ENCODE data around the gene MRFAP1L1. TPM values are rescaled to one million over a fixed set of nuclear protein-coding genes. Genes with fewer than 3 reads are reported as not detected.

The MRFAP1L1 gene
- polyA plus RNA-seq, 3 donors = 7.6 to 19.1 (median 13.8) TPM

DNA sequence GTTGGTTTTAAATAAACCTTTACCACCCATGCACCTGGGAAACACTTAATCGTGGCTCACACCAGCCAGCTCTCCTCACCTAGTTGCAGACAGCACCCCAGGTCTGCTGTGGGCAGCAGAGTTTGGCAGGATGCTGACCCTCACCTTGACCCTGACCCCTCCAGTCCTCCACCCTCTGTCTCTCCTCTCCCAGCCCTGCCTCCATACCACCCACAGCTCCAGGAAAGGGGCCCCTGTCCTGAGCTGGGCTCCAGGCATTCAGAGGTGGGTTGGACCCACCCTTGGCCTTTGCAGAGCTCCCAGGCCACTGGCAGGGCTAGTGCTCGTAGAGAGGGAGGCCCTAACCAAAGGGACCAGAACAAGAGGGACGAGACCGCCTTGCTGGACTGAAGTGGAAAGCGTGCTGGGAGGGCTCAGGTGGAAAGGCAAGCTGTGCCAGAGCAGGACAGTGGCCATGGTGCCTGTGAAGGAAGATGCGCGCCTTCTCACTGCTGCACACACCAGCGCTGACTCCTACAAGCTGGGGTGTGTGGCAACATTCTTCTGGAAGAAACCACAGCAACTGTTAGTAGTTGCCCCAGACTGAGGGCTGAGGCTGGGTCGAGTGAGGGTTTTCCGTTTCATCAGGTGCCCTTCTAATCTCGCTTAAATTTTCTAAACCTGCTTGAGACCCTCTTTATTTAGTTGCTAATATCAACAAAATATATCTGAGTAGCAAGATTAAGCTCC is 26.6 kb downstream of the MRFAP1L1 start:
- H3K4me2 ChIP-seq (replicated peaks; ENCODE audit: extremely low read depth, low read length, poor library complexity, severe bottlenecking) = no peak overlapping the region
- Mint-ChIP-seq H3K27ac (peak overlapping the region in 1 of 7 donors; percentile 23), H3K9me3 (peaks cover 7 to 25% (median 13%) of the 10 kb centered on the region in 7 donors), H3K4me1 (peaks cover 6% of the 10 kb centered on the region), H3K36me3 (peaks cover 5 to 9% of the 10 kb centered on the region in 2 donors), H3K4me3 (no peak overlapping the region), H3K27me3 (ENCODE audit: low read depth in 3 of 3) (peaks cover 0 to 5% (median 2%) of the 10 kb centered on the region in 3 donors)
- no peak overlapping the region for H2AFZ ChIP-seq (ENCODE audit: insufficient read depth, low read depth, low read length, poor library complexity, severe bottlenecking)
- TF ChIP-seq, protein P1, sequence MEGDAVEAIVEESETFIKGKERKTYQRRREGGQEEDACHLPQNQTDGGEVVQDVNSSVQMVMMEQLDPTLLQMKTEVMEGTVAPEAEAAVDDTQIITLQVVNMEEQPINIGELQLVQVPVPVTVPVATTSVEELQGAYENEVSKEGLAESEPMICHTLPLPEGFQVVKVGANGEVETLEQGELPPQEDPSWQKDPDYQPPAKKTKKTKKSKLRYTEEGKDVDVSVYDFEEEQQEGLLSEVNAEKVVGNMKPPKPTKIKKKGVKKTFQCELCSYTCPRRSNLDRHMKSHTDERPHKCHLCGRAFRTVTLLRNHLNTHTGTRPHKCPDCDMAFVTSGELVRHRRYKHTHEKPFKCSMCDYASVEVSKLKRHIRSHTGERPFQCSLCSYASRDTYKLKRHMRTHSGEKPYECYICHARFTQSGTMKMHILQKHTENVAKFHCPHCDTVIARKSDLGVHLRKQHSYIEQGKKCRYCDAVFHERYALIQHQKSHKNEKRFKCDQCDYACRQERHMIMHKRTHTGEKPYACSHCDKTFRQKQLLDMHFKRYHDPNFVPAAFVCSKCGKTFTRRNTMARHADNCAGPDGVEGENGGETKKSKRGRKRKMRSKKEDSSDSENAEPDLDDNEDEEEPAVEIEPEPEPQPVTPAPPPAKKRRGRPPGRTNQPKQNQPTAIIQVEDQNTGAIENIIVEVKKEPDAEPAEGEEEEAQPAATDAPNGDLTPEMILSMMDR (IDR thresholded peaks at IDR 0.05) = no peak
- H4K20me1 ChIP-seq (ENCODE audit: insufficient read depth, low read length) = no peaks in the 10 kb centered on the region
- no peaks in the 10 kb centered on the region for H3K27me3 ChIP-seq (ENCODE audit: control insufficient read depth in 2 of 2, insufficient read depth in 2 of 2, low read length in 2 of 2)
- H3K4me3 ChIP-seq (replicated peaks in 1 of 3; ENCODE audit: low read depth in 2 of 3, low read length in 3 of 3) = no peak overlapping the region
- H3K9ac ChIP-seq (ENCODE audit: insufficient read depth, low read length, poor library complexity, severe bottlenecking) = peak overlapping the region; percentile 34
- intact Hi-C loops (cut with micrococcal nuclease) = no loop called here
- no peaks in the 10 kb centered on the region for H3K36me3 ChIP-seq (replicated peaks in 1 of 2; ENCODE audit: control insufficient read depth in 1 of 2, insufficient read depth in 2 of 2, low read length in 2 of 2)
- H3K27ac ChIP-seq (ENCODE audit: low read depth in 1 of 2, low read length in 2 of 2) = no peak overlapping the region
- no peaks in the 10 kb centered on the region for H3K79me2 ChIP-seq (ENCODE audit: insufficient read depth, low read length)
- DNase-seq = no peak
- peaks cover 0 to 5% of the 10 kb centered on the region in 2 donors for H3K4me1 ChIP-seq (ENCODE audit: control insufficient read depth in 1 of 2, insufficient read depth in 2 of 2, low read length in 2 of 2)
- WGBS (ENCODE audit: insufficient coverage) = 50% methylated on average over 6 of the region's 11 CpGs
- H3K9me3 ChIP-seq (replicated peaks in 1 of 2; ENCODE audit: control insufficient read depth in 1 of 2, insufficient read depth in 1 of 2, low read length in 2 of 2) = peaks cover 0 to 5% of the 10 kb centered on the region in 2 donors

DNA sequence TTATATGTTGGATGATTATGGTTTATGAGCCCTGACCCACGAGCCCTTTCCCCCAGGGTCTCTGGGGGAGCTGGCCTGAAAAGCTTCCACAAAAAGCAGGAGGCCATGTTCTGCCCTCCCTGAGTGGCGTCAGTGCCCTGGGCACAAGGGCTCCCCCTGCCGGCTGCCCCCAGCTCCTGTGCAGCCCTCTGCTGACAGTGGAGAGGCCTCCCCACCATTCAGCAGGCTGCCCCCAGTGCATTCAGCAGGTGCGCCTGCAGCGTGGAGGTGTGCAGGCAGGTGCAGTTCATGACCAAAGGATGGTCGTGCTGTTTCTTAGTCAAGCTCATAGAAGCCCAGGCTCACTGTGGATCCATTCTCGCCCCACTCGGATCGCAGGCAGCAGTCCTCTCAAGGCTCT is 28.5 kb downstream of the MRFAP1L1 start:
- peaks cover 23% of the 10 kb centered on the region for H3K4me1 Mint-ChIP-seq
- DNase-seq = no peak

More for the DNA sequence above, 28.5 kb downstream of the MRFAP1L1 start:
- Mint-ChIP-seq H3K4me3 (no peak overlapping the region), H3K9me3 (peaks cover 5 to 19% (median 9%) of the 10 kb centered on the region in 7 donors), H3K36me3 (peaks cover 12 to 22% of the 10 kb centered on the region in 2 donors), H3K27ac (no peak overlapping the region), H3K27me3 (ENCODE audit: low read depth in 3 of 3) (peaks cover 0 to 5% (median 3%) of the 10 kb centered on the region in 3 donors)
- peaks cover 15% of the 10 kb centered on the region for H3K79me2 ChIP-seq (ENCODE audit: insufficient read depth, low read length)
- no peak overlapping the region for H2AFZ ChIP-seq (ENCODE audit: insufficient read depth, low read depth, low read length, poor library complexity, severe bottlenecking)
- no peaks in the 10 kb centered on the region for H3K27me3 ChIP-seq (ENCODE audit: control insufficient read depth in 2 of 2, insufficient read depth in 2 of 2, low read length in 2 of 2)
- H3K4me1 ChIP-seq (ENCODE audit: control insufficient read depth in 1 of 2, insufficient read depth in 2 of 2, low read length in 2 of 2) = peaks cover 13 to 19% of the 10 kb centered on the region in 2 donors
- no peaks in the 10 kb centered on the region for H3K36me3 ChIP-seq (replicated peaks in 1 of 2; ENCODE audit: control insufficient read depth in 1 of 2, insufficient read depth in 2 of 2, low read length in 2 of 2)
- no peak overlapping the region for H3K27ac ChIP-seq (ENCODE audit: low read depth in 1 of 2, low read length in 2 of 2)
- 91% methylated on average over 9 of the region's 9 CpGs for WGBS (ENCODE audit: insufficient coverage)
- H3K4me2 ChIP-seq (replicated peaks; ENCODE audit: extremely low read depth, low read length, poor library complexity, severe bottlenecking) = no peak overlapping the region
- H3K9ac ChIP-seq (ENCODE audit: insufficient read depth, low read length, poor library complexity, severe bottlenecking) = no peak overlapping the region
- TF ChIP-seq, protein P1 (IDR thresholded peaks at IDR 0.05) = no peak
- no peak overlapping the region for H3K4me3 ChIP-seq (replicated peaks in 1 of 3; ENCODE audit: low read depth in 2 of 3, low read length in 3 of 3)
- H3K9me3 ChIP-seq (replicated peaks in 1 of 2; ENCODE audit: control insufficient read depth in 1 of 2, insufficient read depth in 1 of 2, low read length in 2 of 2) = peaks cover 0 to 5% of the 10 kb centered on the region in 2 donors
- intact Hi-C loops (cut with micrococcal nuclease) = no loop called here
- peaks cover 10% of the 10 kb centered on the region for H4K20me1 ChIP-seq (ENCODE audit: insufficient read depth, low read length)
